PC-9 (cell line): Measurements from ENCODE around the gene LMF1.
"Not testable (repeated sequence)": the region's sequence is repeated elsewhere in the genome, so short reads cannot be mapped to it uniquely, and the experiment has no call there.

Experiments
- EZH2 ChIP-seq: fragments of 200-600 bp; sonication (generic); IDR thresholded peaks from 2 replicates; pipeline ENCODE4 v1.8.0; 2017; ENCODE audit warnings: antibody characterized with exemption, low read depth
- TF ChIP-seq, protein P1 (sequence below): fragments of 200-600 bp; sonication (generic); conservative IDR thresholded peaks from 2 replicates; pipeline ENCODE4 v1.6.1; 2017; ENCODE audit warnings: mixed run types, antibody characterized with exemption, mild to moderate bottlenecking, moderate library complexity

DNA sequence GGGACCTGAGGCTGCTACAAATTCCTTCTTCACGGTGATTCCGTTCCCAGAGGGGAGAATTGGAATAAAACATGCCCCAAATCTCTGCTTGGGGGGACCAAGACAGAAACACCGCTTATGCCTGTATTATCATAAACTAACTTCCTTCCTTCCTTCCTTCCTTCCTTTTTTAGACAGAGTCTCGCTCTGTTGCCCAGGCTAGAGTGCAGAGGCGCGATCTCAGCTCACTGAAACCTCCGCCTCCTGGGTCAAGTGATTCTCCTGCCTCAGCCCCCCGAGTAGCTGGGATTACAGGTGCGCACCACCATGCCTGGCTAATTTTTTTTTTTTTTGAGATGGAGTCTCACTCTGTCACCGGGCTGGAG is 150.8 kb downstream of the LMF1 start:
- TF ChIP-seq, protein P1, sequence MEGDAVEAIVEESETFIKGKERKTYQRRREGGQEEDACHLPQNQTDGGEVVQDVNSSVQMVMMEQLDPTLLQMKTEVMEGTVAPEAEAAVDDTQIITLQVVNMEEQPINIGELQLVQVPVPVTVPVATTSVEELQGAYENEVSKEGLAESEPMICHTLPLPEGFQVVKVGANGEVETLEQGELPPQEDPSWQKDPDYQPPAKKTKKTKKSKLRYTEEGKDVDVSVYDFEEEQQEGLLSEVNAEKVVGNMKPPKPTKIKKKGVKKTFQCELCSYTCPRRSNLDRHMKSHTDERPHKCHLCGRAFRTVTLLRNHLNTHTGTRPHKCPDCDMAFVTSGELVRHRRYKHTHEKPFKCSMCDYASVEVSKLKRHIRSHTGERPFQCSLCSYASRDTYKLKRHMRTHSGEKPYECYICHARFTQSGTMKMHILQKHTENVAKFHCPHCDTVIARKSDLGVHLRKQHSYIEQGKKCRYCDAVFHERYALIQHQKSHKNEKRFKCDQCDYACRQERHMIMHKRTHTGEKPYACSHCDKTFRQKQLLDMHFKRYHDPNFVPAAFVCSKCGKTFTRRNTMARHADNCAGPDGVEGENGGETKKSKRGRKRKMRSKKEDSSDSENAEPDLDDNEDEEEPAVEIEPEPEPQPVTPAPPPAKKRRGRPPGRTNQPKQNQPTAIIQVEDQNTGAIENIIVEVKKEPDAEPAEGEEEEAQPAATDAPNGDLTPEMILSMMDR = not testable (repeated sequence)
- not testable (repeated sequence) for TF ChIP-seq EZH2
